22Rv1 (cell line): Measurements from ENCODE around the gene ALOX12B.

ENCODE experiments used
- CTCF ChIP-seq: fragments of 450-650 bp; IDR thresholded peaks from 2 replicates; pipeline ENCODE4 v1.5.1; 2017; ENCODE audit warnings: mild to moderate bottlenecking
- ZFX ChIP-seq: fragments of 450-650 bp; IDR thresholded peaks from 2 replicates; pipeline ENCODE4 v1.6.1; 2017; ENCODE audit warnings: antibody characterized with exemption, borderline replicate concordance

- TF ChIP-seq CTCF (peak; percentile 94), ZFX (no peak)
Measured at GRCh38 chr17:8079291-8080207, 8.0 kb downstream of the ALOX12B start.
